GM08714 (cell line): Measurements from ENCODE around the gene PIK3R4.

ENCODE experiments used
- H3K4me3 ChIP-seq: fragments of 200-500 bp; sonication (Bioruptor generic); 2 replicates; pipeline ENCODE4 v1.5.1; 2014; ENCODE audit warnings: mild to moderate bottlenecking, low read length, inconsistent platforms
- ZNF274 ChIP-seq: IDR thresholded peaks from 2 replicates; pipeline ENCODE4 v1.6.1; 2012; ENCODE audit warnings: mild to moderate bottlenecking, low read depth, low read length

The PIK3R4 gene

DNA sequence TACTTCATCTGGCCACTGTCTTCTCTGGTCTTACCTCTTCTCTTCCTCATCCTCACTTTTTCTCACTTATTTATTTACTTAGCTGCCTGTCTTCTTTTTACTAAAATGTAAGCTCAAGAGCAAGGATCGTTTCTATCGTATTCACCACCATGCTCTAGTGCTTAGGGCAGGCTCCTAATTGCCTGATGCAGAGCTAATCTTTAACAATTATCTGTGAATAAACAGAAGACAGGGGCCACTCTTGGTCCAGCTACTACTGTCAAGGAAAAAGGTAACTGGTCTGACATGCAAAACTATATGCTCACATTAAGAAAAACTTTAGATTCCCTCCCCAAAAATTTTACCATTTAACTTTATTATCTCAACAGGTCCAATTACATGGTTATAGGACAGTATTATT, 17.5 kb downstream of the PIK3R4 start:
- no peak for TF ChIP-seq ZNF274
- no peak overlapping the region for H3K4me3 ChIP-seq

GRCh38 chr3:130728037-130728436, 18.6 kb downstream of the PIK3R4 start:
- no peak overlapping the region for H3K4me3 ChIP-seq
- TF ChIP-seq ZNF274, result no peak

GRCh38 chr3:130725746-130726145, 20.9 kb downstream of the PIK3R4 start:
- H3K4me3 ChIP-seq, result no peak overlapping the region

GRCh38 chr3:130715616-130716015, 31.0 kb downstream of the PIK3R4 start:
- H3K4me3 ChIP-seq, result no peak overlapping the region
- TF ChIP-seq ZNF274, result no peak

More at GRCh38 chr3:130725746-130726145, 20.9 kb downstream of the PIK3R4 start:
- TF ChIP-seq ZNF274, result no peak

DNA sequence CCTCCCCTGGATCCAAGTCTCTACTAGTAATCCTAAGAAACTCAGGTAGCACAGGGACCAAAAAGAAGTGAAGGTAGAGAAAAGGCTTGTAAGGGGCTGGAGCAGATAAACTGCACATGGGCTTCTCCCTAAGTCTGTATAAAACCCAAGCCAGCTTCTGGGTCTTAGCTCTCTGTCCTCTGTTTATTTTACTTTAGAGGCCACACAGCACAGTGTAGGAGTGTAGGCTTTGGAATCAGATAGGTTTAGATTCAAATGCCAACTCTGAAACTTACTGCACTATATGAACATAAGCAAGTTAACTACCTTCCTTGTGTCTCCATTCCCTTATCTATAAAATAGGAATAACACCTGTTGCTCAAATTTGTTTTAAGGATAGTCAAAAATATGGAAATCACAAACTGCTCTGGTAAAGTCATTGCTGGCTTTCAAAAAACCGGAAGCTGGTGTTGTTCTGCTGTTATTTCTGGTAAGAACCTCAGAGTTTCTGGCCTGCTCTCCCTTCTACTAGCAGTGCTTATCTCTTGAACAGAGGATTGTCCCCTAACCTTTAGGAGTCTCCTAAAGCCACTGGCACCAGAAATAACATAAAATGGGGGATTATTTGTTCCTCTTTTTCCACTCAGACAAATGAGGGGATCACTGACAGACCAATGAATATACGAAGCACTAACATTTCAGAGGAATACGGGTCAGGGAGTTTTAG, 33.8 kb downstream of the PIK3R4 start:
- no peak overlapping the region for H3K4me3 ChIP-seq
- no peak for TF ChIP-seq ZNF274

DNA sequence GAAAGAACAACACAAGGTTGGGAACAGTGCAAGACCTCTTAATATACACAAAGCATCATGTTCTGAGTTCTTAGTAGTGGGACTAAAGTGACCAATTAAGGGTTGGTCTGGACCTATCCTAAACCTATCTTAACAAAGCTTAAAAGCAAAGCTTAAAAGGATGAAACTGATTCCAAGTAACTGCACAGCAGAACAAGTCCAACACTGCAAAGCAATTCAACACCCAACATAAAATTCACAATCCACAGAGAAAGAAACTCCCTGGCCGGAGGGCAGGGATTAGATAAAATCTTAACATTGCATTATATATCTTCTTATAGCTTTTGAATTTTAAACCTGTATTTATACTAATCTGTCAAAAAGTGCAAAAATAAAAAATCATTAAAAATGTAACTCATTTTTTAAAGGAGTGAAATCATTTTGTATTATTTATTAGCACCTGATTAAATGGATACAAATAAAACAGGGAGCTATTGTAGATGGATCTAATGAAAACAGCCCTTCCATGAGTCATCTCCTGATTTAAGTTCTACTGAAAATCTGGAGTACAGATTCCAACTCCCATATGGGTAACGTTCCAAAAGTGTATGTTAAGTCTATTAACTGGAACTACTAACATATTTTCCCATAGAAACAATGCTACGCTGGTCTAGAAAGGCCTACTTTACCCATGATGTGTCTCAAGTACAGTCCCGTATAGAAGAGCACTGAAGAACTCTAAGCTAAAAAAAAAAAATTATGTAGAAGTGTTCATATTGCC, 34.9 kb downstream of the PIK3R4 start:
- no peak for TF ChIP-seq ZNF274
- H3K4me3 ChIP-seq, result no peak overlapping the region

DNA sequence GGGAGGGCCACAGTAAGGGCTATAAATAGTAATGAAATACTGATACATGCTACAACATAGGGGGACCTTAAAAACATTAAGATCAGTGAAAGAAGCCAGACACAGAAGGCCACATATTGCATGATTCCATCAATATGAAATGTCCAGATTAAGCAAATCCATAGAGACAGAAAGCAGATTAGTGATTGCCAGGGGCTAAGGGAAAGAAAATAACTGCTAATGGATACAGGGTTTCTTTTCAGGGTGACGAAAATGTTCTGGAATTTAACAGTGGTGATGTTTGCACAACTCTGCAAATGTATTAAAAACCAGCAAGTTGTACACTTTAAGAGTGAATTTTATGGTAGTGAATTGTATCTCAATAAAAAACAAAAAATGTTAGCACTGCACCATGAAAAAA, 37.0 kb downstream of the PIK3R4 start:
- TF ChIP-seq ZNF274, result no peak
- no peak overlapping the region for H3K4me3 ChIP-seq

- no peak overlapping the region for H3K4me3 ChIP-seq
- TF ChIP-seq ZNF274, result no peak
Measured at GRCh38 chr3:130707902-130708601, 38.6 kb downstream of the PIK3R4 start.

- no peak overlapping the region for H3K4me3 ChIP-seq
- no peak for TF ChIP-seq ZNF274
Measured at GRCh38 chr3:130705501-130705900, 41.1 kb downstream of the PIK3R4 start.

DNA sequence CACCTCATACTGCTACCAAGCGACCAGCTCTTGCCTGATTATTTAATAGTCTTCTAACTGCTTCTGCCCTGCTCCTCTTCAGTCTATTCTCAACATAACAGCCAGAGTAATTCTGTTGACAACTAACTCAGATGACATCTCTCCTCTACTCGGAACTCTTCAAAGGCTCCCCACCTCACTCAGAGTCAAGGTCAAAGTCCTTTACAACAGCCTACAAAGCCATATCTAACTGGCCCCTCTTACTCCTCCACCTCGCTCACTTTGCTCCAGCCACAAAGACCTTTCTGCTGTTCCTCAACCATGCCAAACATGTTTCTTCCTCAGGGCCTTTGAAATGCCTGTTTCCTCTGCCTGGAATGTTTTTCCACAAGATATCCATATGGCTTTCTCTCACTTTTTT, 43.6 kb downstream of the PIK3R4 start:
- no peak for TF ChIP-seq ZNF274
- H3K4me3 ChIP-seq, result no peak overlapping the region

- no peak for TF ChIP-seq ZNF274
- no peak overlapping the region for H3K4me3 ChIP-seq
Measured at GRCh38 chr3:130700541-130700940, 46.1 kb downstream of the PIK3R4 start.

DNA sequence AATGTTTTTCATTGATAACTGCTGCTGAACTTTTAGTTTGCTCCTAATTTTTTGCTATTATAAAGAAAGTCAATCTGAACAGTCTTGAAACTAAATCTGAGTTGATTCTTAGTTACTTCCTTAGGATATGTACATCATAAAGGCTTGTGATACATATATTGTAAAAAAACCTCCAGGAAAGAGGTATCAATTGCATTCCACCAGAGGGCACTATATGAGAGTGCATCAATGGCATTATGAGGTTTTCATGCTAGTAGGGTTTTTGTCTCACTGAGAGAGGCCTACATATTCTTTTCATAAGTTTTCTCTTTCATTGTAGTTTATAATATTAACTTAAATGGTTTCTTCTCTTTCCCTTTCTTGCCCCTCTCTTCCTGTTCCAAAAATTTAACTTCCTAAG, 46.9 kb downstream of the PIK3R4 start:
- TF ChIP-seq ZNF274, result no peak
- H3K4me3 ChIP-seq, result no peak overlapping the region

GRCh38 chr3:130693314-130693713, 53.3 kb downstream of the PIK3R4 start:
- H3K4me3 ChIP-seq, result no peak overlapping the region
- no peak for TF ChIP-seq ZNF274

- H3K4me3 ChIP-seq, result no peak overlapping the region
- TF ChIP-seq ZNF274, result no peak
Measured at GRCh38 chr3:130692455-130692854, 54.2 kb downstream of the PIK3R4 start.
